HG02884 (cell line): ENCODE measurements around the gene PHLDA1.
"Not testable (repeated sequence)": the region's sequence is repeated elsewhere in the genome, so short reads cannot be mapped to it uniquely, and the experiment has no call there.

Source experiments
- ATAC-seq: cut with Tn5 transposase; IDR thresholded peaks from one replicate; pipeline ENCODE4 v1.9.1; 2021; ENCODE audit warnings: mild to moderate bottlenecking, moderate library complexity; ENCODE audit not compliant: unreplicated experiment

Gene PHLDA1

DNA sequence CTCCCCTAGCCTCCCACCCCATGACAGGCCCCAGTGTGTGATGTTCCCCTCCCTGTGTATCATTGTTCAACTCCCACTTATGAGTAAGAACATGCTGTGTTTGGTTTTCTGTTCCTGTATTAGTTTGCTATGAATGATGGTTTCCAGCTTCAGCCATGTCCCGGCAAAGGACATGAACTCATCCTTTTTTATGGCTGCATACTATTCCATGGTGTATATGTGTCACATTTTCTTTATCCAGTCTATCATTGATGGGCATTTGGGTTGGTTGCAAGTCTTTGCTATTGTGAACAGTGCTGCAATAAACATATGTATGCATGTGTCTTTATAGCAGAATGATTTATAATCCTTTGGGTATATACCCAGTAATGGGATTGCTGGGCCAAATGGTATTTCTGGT is 43.9 kb downstream of the PHLDA1 start:
- not testable (repeated sequence) for ATAC-seq

DNA sequence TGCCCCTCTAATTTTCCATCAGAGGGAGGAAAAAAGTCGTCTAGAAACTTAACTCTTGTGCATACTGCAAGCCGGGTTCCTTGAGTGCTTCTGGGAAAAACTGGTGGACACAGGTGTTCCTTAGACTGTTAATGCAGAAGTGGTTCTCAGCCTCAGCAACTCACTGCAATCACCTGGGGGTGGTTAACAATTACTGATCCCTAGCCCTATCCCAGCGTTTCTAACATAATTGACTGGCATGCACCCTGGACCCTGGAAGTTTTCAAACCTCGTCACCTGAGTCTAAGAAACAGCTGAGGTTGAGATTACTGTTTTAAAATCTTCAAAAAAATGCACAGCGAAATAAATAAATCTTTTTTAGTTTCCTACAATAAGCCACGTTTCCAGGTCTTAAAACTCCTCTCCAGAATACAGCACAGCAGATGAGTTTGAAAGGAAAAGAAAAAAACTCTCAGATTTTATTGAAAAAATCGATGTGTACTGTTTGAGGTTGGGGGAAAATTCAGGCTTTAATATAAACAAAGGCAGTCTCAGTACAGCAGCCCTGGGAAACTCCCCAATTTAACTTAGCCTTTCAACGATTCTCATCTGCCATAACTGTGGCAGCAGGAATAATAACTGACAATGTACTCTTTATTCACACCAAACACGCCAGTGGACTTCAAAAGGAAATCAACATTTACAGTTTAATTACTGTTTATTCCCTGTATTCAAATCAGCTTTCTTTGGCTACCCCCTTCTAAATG is 45.4 kb downstream of the PHLDA1 start:
- no peak for ATAC-seq

DNA sequence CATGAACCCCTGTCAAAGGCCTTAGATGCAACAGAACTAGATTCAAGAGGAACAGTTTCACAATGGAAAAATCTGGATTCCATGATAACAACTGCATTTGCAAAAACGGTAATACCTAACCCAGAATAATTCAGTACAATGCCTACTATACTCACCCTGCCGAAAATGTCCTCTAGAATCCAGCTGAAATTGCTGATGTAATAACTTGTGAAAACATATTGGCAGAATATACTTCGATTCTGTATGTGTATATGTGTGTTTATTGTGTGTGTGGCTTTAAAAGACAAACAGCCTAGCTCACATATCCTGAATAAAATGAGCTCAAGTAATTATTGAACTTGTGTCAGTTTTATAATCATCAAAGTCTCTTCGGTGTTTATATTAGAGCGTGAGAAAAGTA is 46.0 kb downstream of the PHLDA1 start:
- ATAC-seq, result no peak

DNA sequence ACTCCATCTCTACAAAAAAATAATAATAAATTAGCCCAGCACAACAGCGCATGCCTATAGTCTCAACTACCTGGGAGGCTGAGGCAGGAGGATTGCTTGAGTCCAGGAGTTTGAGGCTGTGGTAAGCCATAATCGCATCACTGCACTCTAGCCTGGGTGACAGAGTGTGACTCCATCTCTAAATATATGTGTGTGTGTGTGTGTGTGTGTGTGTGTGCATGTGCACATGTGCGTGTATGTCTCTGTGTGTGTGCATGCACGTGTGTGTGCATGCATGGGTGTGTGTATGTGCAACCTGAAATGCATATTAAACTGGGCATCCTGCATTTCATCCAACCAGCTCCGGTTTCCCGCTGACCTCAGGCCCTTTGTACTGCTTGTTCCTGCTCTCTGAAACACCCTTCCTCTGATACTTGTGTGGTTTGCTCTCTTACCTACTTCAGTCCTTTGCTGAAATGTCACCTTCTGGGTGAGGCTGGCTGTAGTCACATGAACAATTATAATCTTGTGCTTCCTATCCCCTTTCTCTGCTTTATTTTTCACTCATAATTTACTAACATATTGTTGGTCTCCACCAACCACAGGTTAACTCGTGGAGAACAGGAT is 46.9 kb downstream of the PHLDA1 start:
- ATAC-seq, result no peak

DNA sequence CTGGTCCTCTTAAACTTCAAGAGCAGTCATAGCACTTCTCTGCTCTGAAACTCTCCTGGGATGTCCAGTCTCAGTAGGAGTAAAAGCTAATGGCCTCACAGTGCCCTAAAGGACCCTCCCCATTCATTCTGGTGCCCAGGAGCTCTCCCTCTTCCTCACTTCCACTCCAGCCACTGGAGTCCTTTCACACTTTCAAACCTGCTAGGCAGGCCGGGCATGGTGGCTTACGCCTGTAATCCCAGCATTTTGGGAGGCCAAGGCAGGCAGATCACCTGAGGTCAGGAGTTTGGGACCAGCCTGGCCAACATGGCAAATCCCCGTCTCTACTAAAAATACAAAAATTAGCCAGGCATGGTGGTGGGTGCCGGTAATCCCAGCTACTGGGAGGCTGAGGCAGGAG is 47.7 kb downstream of the PHLDA1 start:
- not testable (repeated sequence) for ATAC-seq

DNA sequence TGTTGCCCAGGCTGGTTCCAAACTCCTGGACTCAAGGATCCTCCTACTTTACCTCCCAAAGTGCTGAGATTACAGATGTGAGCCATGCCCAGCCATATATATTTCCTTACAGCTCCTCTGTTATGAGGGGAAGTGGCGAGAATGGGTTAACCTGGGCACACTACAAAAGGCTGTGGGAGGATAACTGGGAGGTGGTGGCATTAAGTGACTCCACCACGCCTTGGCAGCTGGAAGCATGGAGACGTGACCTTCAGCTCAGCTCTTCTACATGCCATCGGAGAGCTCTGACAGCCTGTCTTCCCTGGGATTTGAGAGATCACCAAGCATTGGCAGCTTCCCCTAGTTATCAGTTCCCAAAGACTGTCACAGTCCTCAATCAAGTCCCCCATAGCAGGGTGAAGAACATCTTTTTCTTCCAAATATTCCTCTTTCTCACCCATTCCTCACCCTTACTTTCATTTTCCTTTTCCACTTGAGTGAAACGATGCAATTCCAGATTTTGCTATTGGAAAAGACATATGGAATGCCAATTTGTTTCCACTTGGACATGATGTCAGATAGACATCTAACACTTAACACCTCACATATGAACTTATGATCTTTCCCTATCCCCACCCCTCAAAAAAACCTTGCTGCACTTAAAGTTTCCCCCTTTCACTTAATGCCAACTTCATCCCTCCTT is 48.5 kb downstream of the PHLDA1 start:
- ATAC-seq, result no peak

DNA sequence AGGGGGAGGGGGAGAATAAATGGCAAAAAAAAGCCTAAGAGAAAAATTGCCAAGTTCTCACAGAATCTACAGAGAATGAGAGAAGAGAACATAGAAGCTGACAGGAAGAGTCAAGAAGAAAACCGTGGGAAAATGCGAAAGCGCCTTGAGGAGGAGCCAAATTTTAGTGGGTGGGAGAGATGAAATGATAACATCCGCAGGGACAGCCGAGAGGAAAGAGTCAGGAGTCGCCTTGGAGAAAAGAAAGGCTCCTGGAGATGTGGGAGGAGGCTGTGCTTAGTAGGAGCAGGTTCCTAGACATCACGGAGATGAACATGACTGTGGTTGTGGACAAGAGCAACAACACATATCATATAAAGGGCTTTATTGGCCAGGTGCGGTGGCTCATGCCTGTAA is 49.4 kb downstream of the PHLDA1 start:
- ATAC-seq, result no peak

DNA sequence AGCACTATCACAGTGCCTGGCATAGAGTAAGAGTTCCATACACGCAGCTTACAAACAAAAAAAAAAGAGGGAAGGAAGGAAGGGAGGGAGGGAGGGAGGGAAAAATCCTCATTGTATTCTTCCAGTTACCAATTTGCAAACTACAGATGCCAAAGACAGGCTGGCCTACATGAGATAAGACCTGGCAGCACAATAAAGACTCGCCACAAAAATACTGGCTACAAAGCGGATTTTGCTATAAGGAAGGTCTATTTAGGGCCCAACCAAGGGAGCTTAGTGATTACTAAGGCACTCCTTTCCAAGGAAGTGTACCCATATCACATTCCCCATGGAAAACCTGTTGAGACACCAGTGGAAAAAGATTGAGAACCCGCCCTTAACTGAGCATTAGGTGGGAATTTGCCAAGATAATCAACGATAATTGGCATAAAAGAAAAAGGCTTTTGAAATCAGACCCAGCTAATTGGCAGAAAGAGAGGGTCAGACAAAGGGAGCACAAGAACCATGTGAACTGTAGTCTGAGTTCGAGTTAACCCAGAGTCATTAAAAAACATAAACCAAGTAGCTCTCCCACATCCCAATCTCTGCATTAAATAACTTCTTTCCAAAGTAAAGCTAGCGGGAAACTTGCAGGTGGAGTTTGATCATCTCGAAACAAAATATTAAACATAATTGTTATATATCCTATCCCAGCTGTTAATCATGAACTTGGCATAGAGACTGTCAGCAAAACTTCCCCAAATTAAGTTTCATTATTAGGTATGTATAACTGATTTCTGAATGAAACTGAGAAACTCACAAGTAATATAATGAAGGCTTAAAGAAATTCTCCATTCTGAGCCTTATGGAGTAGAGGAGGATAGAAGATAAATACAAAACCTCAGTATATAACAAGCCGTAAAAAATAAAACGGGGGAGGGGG is 50.1 kb downstream of the PHLDA1 start:
- no peak for ATAC-seq

DNA sequence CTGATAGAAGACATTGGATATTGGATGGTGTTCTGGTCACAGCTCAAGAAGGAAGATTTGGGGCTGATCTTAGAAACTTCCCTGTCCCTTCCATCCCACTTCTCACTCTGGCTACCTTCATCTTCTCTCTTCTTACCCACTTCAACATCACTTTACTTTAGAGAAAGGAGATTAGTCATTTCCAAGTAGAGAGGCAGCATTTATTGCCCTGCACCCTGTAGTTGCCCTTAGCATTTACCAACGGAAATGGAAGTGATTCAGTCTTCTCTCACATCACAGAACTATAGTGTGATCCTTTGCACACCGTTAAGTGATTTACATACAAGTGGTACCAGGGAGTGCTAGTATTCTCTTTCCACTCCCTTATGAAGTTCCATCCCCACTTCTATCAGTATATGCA is 52.4 kb downstream of the PHLDA1 start:
- ATAC-seq, result no peak

DNA sequence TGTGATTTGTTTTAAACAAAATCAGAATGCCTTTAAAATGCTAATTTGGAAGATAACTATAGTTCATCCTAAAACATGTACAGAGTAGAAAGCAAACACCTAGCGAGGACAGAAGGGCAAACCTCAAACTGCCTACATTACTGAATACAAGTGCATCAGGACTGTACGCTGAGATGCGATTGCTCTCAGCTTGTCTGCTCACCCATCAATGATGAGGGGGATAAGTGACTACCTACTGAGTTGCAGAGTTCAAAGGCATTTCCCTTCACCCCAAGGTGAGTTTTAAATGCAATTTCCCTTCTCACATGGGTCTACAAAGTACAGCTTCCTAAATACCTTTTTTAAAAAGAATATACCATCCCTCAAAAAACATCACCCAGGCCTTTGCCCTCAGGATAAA is 52.9 kb downstream of the PHLDA1 start:
- ATAC-seq, result no peak

DNA sequence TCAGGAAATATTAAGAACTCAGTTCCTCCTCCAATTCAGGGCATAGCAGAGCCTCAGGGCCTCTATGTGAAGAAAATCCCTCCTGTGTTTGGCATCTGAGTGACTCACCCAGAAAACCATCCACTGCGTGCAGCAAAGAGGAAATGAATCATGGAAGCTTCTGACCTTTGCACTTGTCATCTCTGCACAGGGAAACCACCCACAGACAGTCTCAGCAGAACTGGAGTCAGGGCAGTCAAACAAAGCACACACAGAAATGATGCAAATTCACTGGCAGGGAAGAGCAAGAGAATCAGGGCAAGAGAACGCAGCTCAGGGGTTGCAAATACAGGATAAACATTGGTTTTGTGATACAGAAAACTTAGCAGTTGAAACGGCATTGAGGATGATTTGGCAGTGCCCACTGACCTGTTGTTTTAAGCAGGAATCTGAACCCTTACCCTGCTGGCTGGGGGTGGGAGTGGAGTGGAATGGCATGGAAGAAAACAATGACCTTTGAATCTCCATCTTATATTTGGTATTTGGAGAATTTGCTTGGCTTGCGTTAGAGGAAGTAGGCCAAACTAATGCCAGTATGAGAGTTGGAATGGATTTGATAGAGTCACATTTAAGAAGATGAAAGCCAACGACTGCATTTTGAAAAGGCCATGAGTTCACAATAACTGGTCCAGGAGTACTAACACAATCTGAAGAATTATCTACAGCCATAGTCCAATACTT is 53.5 kb downstream of the PHLDA1 start:
- peak; percentile 92 for ATAC-seq

DNA sequence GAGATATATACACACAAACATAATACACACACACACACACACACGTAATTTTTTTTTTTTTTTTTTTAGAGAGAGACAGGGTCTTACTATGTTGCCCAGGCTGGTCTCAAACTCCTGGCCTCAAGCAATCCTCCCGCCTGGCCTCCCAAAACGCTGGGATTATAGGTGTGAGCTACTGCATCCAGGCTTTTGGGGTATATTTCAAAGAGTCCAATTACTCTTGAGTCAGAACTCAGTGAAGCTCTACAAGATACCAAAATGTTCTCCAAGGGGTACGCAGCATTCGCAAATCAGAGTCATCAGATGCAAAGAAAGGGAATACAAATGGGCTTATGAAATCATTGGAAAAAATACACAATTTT is 54.0 kb downstream of the PHLDA1 start:
- peak; percentile 8 for ATAC-seq

DNA sequence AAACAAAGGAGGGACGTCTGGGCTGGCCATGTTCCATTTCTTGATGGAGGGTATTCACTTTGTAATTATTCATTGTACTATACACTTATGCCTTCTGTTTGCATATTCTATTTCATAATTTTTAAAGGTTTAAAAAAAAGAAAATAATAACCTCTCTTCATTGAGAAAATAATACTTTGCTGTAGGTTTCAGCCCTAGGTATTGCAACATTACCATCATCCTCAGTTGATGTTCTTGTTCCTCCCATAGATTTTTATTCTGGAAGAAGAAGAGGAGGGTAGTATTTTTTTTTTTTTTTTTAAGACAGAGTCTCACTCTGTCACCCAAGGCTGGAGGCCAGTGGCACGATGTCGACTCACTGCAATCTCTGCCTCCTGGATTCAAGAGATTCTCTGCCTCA is 54.7 kb downstream of the PHLDA1 start:
- no peak for ATAC-seq

DNA sequence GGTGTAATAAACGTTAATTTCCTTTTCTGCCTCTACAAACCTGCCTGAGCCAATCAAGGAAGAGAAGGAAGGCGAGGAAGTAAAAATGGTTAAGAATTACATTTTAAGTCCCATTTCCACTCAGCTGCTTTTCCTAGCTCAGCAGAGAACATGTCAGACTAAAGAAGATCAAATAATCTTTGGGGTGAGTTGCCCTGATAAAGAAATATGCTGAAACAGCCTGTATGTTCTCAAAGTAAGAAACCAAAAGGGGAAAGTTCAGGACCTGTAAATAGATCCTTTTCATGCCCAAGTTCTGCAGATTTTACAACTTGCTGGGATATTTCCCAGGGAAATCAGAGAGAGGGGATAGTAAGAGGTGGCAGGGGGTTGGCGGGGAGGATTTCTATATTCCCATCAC is 55.5 kb downstream of the PHLDA1 start:
- no peak for ATAC-seq

DNA sequence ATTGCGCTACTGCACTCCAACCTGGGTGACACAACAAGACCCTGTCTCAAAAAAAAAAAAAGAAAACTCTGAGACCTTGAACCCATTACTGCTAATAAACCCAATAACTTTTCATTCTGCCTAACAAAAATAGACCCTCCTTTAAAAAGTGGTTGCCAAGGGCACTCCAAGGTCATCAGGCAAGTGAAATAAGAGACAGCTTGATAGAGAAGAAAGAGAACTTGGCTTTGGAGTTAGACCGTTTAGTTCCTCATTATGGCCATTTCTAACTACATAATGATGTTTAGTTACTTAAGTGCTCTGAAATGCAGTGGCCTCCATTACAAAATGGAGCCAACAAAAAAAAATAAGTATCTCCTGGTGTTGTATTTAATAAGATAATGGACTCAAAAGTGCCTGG is 55.9 kb downstream of the PHLDA1 start:
- ATAC-seq, result no peak
